GM10847 (cell line): ENCODE results near the gene HIPK1.

Source experiments
- POLR2A ChIP-seq: IDR thresholded peaks from 2 replicates; pipeline ENCODE4 v1.6.1; 2011; ENCODE audit not compliant: insufficient read length; ENCODE audit errors: extremely low read depth

HIPK1 gene

GRCh38 chr1:113904293-113904673 is 24.8 kb upstream of the HIPK1 start:
- no peak for TF ChIP-seq POLR2A

- peak; percentile 64 for TF ChIP-seq POLR2A
These were observed 24.3 kb upstream of the HIPK1 start, which contains the start of the genes AP4B1 and DCLRE1B for GRCh38 chr1:113904674-113905434. TSS of gene AP4B1 (minus strand) at chr1:113904799. CDS start at chr1:113904717, 82 bp downstream. TSS of gene DCLRE1B (plus strand) at chr1:113905326. CDS start at chr1:113905587, 261 bp downstream.

- TF ChIP-seq POLR2A = no peak
These were observed 23.7 kb upstream of the HIPK1 start for GRCh38 chr1:113905435-113905861.

GRCh38 chr1:113912594-113913311 is 16.4 kb upstream of the HIPK1 start:
- TF ChIP-seq POLR2A = no peak

GRCh38 chr1:113913312-113913668 is 15.8 kb upstream of the HIPK1 start:
- no peak for TF ChIP-seq POLR2A

GRCh38 chr1:113913887-113914664 is 15.0 kb upstream of the HIPK1 start:
- TF ChIP-seq POLR2A = no peak

- TF ChIP-seq POLR2A = no peak
These were observed 12.2 kb upstream of the HIPK1 start for GRCh38 chr1:113916974-113917373.

GRCh38 chr1:113917400-113918082 is 11.6 kb upstream of the HIPK1 start:
- TF ChIP-seq POLR2A = no peak

- TF ChIP-seq POLR2A = no peak
These were observed 10.9 kb upstream of the HIPK1 start for GRCh38 chr1:113918243-113918642.

- TF ChIP-seq POLR2A = no peak
These were observed 6.2 kb upstream of the HIPK1 start for GRCh38 chr1:113922957-113923356.

GRCh38 chr1:113924473-113924872 is 4.7 kb upstream of the HIPK1 start:
- TF ChIP-seq POLR2A = no peak

GRCh38 chr1:113928187-113928930 is 765 bp upstream of the HIPK1 start:
- TF ChIP-seq POLR2A = no peak

GRCh38 chr1:113929750-113930498 is 800 bp downstream of the HIPK1 start:
- no peak for TF ChIP-seq POLR2A
